GM21381 (cell line): ENCODE measurements around the gene UFL1.
A peak's percentile ranks its signal among the peaks of the same experiment; 100 is the strongest.
"Not testable (repeated sequence)": the region's sequence is repeated elsewhere in the genome, so short reads cannot be mapped to it uniquely, and the experiment has no call there.

Experiments used
- ATAC-seq: cut with Tn5 transposase; IDR thresholded peaks from one replicate; pipeline ENCODE4 v1.9.1; 2021; ENCODE audit warnings: mild to moderate bottlenecking, moderate library complexity; ENCODE audit not compliant: unreplicated experiment

The UFL1 gene

GRCh38 chr6:96521644-96522464 is at the start of gene UFL1:
Gene UFL1 (plus strand): TSS chr6:96521806. CDS start chr6:96521874, 68 bp downstream.
- peak; percentile 99 for ATAC-seq

- ATAC-seq = not testable (repeated sequence)
Observed at GRCh38 chr6:96472291-96472690, 49.3 kb upstream of the UFL1 start.

GRCh38 chr6:96478695-96479094 is 42.9 kb upstream of the UFL1 start:
- ATAC-seq = no peak

GRCh38 chr6:96491926-96492325 is 29.7 kb upstream of the UFL1 start:
- no peak for ATAC-seq

- no peak for ATAC-seq
Observed at GRCh38 chr6:96499781-96500180, 21.8 kb upstream of the UFL1 start.

GRCh38 chr6:96502915-96503314 is 18.7 kb upstream of the UFL1 start:
- ATAC-seq = no peak

- no peak for ATAC-seq
Observed at GRCh38 chr6:96505363-96505762, 16.2 kb upstream of the UFL1 start.

GRCh38 chr6:96509281-96509680 is 12.3 kb upstream of the UFL1 start:
- ATAC-seq = no peak

- no peak for ATAC-seq
Observed at GRCh38 chr6:96520171-96521115, 1.2 kb upstream of the UFL1 start.

- peak; percentile 16 for ATAC-seq
Observed at GRCh38 chr6:96521306-96521643, 331 bp upstream of the UFL1 start.

- ATAC-seq = peak; percentile 23
Observed at GRCh38 chr6:96522465-96523009, 931 bp downstream of the UFL1 start.

GRCh38 chr6:96528193-96528592 is 6.6 kb downstream of the UFL1 start:
- ATAC-seq = no peak

- no peak for ATAC-seq
Observed at GRCh38 chr6:96532399-96532798, 10.8 kb downstream of the UFL1 start.

GRCh38 chr6:96537726-96538125 is 16.1 kb downstream of the UFL1 start:
- ATAC-seq = no peak

GRCh38 chr6:96542702-96543101 is 21.1 kb downstream of the UFL1 start:
- ATAC-seq = no peak

GRCh38 chr6:96545882-96546281 is 24.3 kb downstream of the UFL1 start:
- no peak for ATAC-seq

- ATAC-seq = no peak
Observed at GRCh38 chr6:96547654-96548053, 26.0 kb downstream of the UFL1 start.

GRCh38 chr6:96554558-96554957 is 33.0 kb downstream of the UFL1 start:
- ATAC-seq = no peak

GRCh38 chr6:96559740-96560139 is 38.1 kb downstream of the UFL1 start:
- ATAC-seq = not testable (repeated sequence)

- ATAC-seq = no peak
Observed at GRCh38 chr6:96562886-96563285, 41.3 kb downstream of the UFL1 start, which contains the start of gene FHL5. Gene FHL5 (plus strand): TSS chr6:96563128. CDS start chr6:96603614, 40,486 bp downstream.

- ATAC-seq = no peak
Observed at GRCh38 chr6:96563853-96564252, 42.2 kb downstream of the UFL1 start.
